Measurements from ENCODE around the gene POLR3E. TPM values are rescaled to one million over a fixed set of nuclear protein-coding genes. Genes with fewer than 3 reads are reported as not detected.
"Not testable (repeated sequence)": the region's sequence is repeated elsewhere in the genome, so short reads cannot be mapped to it uniquely, and the experiment has no call there.

Gene POLR3E
- total RNA-seq, 2 donors from 2014 or later: 27.2 to 33.6 TPM

DNA sequence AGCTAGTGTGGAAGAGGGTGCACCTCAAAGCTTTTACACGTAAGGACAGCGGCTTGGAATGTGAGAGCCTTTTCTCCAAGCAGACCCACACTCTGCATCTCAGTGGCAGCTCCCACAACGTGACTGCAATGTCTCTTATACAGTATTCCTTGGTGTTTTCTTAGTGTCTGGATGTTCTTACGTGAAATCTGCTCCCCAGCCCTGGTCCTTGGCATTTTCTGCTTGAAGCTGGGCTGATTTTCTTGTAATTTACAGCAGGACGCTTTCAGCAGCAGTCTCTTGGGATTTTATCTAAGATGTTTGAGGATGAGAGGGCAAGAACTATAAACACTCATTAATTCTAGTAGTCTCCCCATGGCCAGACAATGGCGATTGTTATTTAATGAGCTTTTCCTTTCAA, 12.1 kb upstream of the POLR3E start:
- no peak for DNase-seq
- no peak for ATAC-seq
- intact Hi-C loops (cut with DNase I): no loop called here

DNA sequence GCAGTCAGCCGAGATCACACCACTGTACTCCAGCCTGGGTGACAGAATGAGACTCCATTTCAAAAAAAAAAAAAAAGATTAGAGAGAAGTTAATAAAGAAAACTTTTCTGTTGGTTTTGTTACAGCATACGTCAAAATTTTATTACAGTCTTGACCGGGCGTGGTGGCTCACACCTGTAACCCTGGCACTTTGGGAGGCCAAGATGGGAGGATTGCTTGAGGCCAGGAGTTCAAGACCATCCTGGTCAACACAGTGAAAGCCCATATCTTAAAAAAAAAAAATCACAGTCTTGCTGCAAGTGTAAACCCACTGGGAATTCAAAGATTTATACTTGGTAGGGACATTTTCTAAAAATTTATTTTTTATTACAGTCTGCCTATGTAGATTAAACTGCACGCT, 6.2 kb upstream of the POLR3E start:
- DNase-seq: no peak
- intact Hi-C loops (cut with DNase I): no loop called here
- no peak for ATAC-seq

DNA sequence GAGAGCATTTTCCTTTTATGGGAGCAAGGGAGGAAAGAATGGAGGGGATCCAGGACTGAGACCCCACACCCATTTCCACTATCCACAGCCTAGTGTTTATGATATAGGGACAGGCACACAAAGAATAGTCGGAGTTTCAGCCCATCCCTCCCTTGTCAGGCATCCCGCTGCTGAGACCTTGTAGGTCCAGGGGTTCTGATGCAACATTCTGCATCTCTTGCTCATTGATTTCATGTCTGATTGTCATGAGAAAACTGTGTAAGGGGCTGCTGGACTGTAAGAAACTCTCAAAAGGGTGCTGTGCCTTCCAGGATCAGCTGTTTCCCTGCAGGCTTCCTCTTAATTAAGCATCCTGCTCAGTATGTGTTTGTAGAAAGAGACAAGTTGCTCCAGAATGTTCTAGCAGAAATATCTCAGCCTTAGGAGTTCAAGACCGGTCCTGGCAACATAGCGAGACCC, 5.3 kb upstream of the POLR3E start:
- ATAC-seq (no peak), DNase-seq (no peak)
- intact Hi-C loops (cut with DNase I): no loop called here

DNA sequence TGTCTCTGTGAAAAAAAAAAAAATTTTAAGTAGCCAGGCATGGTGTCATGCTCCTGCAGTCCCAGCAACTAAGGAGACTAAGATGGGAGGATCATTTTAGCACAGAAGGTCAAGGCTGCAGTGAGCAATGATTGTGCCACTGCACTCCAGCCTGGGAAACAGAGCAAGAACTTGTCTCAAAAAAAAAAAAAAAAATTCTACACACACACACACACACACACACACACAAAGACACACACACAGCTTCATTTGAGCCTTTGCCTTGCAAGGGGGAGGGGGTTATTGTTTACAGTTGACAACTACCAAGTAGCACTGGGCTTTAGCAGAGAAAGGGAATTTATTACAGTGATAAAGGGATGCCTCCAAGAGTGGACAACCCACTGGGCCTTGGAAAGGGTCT, 4.9 kb upstream of the POLR3E start:
- DNase-seq: no peak
- intact Hi-C loops (cut with DNase I): no loop called here
- no peak for ATAC-seq

DNA sequence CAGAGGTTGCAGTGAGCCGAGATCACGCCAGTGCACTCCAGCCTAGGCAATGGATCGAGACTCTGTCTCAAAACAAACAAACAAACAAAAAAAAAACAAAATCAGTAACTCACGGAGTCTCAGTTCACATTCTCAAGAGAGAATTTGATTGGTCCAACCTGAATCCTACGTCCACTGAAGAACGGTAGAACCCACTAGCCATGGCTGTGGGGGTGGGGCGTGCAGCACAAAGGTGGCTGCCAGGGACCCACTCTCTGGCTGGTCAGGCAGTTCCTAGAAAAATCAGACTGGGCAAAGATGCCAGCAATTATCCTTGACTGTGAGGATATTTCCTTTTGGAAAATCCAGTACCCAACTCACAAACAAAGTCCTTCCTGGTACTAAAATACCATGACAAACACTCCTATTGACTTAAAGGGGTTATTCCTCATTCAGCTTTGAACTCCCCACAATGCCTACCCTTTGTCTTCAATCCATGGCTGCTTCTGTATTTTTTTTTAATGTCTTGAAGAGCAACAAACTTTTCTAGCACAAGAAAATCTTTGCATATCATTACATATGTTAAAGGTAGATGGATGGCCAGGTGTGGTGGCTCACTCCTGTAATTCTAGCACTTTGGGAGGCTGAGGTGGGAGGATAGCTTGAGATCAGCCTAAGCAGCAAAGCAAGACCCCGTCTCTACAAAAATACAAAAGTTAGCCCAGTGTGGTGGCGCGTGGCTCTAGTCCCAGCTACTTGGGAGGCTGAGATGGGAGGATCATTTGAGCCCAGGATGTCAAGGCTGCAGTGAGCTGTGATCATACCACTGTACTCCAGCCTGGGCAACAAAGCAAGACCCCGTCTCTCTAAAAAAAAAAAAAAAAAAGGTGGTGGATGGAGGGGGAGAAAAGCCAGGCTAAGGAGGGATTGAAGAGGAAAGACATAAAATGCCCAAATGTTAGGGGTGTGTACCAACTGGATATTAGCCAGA, 3.8 kb upstream of the POLR3E start:
- intact Hi-C loops (cut with DNase I): no loop called here
- DNase-seq (no peak), ATAC-seq (no peak)

DNA sequence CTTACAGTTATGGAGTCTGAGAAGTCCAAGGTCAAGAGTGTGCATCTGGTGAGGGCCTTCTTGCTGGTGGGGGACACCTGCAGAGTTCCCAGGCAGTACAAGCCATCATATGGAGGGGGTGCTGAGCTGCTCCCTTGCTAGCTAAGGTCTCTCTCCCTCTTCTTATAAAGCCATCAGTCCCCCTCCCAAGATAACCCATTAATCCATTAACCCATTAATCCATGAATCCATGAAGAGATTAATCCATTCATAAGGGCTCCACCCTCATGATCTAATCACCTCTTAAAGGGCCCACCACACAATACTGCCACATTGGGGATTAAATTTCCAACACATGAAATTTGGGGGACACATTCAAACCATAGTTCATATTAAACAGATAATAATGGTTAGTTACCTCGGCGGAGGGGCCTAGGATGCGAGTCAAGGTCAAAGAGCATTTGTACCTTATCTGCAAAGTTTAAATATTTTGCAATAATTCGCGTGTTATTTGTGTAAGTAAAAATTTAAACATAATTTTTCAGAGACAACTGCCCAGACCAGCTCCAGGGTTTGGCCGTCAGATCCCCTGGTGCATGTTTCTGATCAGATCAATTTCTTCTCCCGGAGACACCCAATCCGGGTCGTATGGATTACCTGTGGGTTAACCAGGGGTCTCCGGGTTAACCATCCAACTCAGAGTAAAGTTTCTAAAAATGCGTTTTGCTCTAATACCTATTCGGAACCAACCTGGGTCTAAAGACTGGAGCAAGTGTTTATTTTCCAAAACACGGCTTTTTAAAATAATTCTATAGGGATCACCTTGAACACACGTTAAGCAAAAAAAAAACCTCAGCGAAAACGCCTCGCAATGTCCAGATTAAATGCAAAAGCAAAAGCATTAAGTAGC, 740 bp upstream of the POLR3E start:
- DNase-seq: no peak
- intact Hi-C loops (cut with DNase I): loop anchor here (1.0 to 5.0 kb wide), 3 partner anchors 90 to 100 kb away; partner anchors contain the start of gene EEF2K (in 1 of the 2)
- no peak for ATAC-seq

DNA sequence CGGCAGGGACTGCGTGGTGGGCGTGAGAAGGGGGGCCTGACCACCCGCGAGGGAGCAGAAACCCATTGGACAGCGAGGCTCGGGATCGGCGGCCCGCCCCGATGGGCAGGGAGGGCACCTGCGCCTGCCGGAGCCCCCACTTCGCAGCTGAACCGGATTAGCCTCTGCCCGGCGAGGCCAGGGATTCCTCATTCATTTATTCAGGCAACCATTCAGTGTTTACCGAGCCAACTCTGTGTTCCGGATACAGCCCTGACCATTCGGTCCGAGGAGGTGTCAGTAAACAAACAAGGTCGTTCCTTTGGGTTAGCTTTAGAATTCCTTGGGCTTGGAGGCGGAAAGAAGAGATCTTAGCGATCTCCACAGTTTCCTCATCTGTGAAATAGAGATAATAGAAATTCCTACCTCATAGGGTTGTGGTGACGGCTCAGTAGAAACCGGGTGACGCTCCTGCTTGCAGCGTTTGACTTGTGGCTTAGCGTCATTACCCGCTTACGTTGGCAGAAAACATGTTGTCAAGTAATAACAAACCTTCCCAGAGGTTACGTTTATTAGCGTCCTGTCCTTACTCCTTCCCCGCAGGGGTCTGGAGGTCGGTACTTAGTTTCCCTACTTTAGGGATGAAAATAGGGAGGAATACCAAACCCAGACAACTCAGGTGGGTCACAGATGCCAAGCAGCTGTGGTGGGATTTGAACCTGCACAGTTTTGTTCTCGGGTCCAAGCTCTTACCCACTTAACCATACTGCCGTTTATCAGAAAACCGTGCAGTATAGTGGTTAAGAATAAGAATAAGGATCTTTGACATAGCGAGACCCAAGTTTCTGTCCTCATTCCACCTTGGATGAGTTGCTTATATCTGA, 893 bp downstream of the POLR3E start:
- intact Hi-C loops (cut with DNase I): loop anchor here (1.0 to 5.0 kb wide), 3 partner anchors 92 to 102 kb away; partner anchors contain the start of gene EEF2K (in 1 of the 2)
- ATAC-seq (peak; percentile 32 to 72), DNase-seq (peak; percentile 69)

GRCh38 chr16:22299036-22299435, 1.8 kb downstream of the POLR3E start:
- ATAC-seq (no peak), DNase-seq (no peak)
- intact Hi-C loops (cut with DNase I): loop anchor here in 1 of 2 donors (5.0 kb wide), 1 partner anchor 102 kb away; no protein-coding TSS in a partner anchor

GRCh38 chr16:22300427-22301071, 3.3 kb downstream of the POLR3E start:
- ATAC-seq (no peak), DNase-seq (peak; percentile 69)
- intact Hi-C loops (cut with DNase I): no loop called here

DNA sequence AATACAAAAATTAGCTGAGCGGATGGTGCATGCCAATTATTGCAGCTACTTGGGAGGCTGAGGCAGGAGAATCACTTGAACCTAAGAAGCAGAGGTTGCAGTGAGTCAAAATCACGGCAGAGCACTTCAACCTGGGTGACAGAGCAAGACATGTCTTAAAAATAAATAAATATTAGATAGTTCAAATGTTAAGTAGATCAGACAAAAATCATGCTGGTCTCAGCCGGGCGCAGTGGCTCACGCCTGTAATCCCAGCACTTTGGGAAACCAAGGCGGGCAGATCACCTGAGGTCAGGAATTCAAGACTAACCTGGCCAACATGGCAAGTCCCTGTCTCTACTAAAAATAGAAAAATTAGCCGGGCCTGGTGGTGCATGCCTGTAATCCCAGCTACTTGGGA, 4.2 kb downstream of the POLR3E start:
- intact Hi-C loops (cut with DNase I); ATAC-seq; DNase-seq: not testable (repeated sequence)

GRCh38 chr16:22302776-22303363, 5.7 kb downstream of the POLR3E start:
- intact Hi-C loops (cut with DNase I): no loop called here
- DNase-seq: no peak
- no peak for ATAC-seq

DNA sequence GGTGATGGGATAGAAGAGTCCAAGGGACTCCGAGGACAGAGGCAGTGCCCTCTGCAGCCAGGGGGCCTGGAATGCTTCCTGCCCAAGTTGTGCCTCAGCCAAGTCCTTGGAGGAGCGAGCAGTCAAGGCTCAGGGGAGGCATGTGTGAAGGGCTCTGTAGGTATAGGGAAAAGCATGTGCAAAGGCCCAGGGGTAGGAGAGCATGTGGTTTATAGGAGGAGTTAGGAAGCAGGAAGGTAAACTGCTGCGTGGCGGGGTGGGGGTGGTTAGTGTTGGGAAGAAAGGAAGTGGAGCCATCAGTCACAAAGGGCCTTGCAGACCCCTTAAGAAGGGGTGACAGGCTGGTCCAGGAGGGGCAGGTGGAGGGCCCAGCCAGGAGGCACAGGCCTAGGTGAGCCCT, 7.2 kb downstream of the POLR3E start:
- ATAC-seq (no peak), DNase-seq (no peak)
- intact Hi-C loops (cut with DNase I): no loop called here

DNA sequence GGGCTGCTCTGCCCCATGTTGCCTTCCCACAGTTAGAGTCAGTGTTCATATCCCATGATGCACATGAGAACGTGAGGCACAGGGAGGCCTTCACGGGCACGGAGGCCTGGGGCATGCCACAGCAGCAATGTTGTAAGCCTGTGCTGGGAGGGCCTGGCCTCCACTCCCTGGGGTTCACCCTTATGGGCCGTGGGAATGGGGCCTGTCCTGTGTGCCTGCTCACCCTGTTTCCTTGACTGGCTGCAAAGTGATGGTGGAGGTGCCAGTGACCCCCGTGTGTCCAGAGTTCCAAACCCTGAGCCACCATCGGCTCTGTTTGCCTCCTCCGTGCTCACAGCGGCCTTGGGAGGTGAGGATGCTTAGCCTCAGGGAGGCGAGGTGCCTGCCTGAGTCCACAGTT, 9.6 kb downstream of the POLR3E start:
- ATAC-seq: no peak
- no peak for DNase-seq
- intact Hi-C loops (cut with DNase I): no loop called here

DNA sequence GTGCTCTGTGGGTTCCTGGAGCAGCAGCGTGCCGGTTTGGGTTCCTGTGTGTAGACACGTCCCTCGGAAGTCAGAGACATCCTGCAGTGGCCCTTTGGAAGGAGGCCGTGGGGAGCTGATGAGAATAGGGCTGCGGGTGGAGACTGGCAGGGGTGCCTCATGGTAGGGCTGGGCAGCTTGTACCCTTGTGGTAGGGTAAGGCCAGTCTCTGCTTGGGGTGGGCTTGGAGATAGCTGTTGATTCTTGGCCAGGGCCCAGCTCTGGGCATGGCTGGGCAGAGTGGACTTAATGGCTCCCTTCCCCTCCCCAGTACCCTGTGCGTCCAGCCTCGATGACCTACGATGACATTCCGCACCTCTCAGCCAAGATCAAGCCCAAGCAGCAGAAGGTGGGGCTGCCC, 10.6 kb downstream of the POLR3E start:
- DNase-seq: no peak
- intact Hi-C loops (cut with DNase I): no loop called here
- no peak for ATAC-seq

DNA sequence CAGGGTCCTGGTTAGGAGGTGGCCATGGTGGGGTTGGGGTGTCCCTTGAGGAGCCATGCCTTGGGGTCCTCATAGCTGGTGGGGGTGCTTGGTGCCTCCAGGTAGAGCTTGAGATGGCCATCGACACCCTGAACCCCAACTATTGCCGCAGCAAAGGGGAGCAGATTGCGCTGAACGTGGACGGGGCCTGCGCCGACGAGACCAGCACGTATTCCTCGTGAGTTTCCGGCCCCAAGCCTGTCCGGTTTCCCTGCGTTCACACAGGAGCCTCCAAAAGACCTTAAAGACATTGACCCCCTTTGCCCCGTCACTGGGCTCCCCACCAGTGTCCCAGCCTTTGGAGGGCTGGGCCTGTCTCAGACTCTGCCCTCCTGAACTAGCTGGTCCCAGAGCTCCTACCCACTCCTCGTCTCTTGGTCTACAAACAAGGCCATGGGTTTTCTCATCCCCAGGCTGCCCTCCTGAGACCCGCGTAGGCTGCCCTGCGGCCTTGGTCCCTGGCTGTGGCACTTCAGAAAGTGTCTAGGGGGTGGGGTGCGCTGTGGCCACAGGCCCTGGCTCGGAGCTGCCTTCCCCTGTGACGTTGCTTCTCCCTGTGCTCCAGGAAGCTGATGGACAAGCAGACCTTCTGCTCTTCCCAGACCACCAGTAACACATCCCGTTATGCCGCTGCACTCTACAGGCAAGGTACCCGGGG, 11.8 kb downstream of the POLR3E start:
- ATAC-seq (no peak), DNase-seq (no peak)
- intact Hi-C loops (cut with DNase I): no loop called here

DNA sequence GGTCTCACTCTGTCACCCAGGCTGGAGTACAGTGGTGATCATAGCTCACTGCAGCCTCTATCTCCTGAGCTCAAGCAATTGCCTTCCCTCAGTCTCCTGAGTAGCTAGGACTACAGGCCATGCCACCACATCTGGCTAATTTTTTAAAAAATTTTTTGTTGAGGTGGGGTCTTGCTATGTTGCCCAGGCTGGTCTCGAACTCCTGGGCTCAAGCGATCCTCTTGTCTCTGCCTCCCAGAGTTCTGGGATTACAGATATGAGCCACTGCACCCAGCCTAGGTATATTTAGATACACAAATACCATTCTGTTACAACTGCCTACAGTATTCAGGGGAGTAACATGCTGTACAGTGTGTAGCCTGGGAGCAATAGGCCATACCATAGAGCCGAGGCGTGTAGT, 14.3 kb downstream of the POLR3E start:
- DNase-seq (no peak), ATAC-seq (no peak)
- intact Hi-C loops (cut with DNase I): no loop called here
